ENCODE measurements around the gene SLC48A1. TPM values are rescaled to one million over a fixed set of nuclear protein-coding genes. Genes with fewer than 3 reads are reported as not detected.
A peak's percentile ranks its signal among the peaks of the same experiment; 100 is the strongest.

SLC48A1 gene
- total RNA-seq, 2 experiments from 2014 or later, result 4.5 to 5.8 TPM

DNA sequence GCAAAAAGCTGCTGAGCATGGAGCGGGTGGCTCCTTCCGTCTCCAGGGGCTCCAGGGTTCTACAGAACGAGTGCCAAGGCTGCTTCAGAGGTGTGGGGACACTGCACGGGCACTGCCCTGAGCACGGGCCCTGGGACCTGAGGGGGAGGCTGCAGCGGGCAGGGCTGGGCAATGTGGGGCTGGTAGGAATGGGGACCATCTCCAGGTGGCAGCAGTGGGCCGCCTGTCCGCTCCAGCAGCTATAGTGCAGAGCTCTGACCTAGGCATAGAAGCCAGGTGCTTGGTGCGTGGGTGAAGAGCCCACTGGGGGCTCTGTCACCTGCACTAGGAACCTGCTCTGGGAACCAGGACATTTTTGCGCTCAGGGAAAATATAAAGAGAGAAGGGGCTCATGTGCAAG lies 24.4 kb downstream of the SLC48A1 start:
- H3K27ac ChIP-seq (ENCODE audit: low read depth in 1 of 2, low read length in 2 of 2), result peak overlapping the region in 1 of 2 donors; percentile 11
- peaks cover 34% of the 10 kb centered on the region for H3K4me1 Mint-ChIP-seq (ENCODE audit: low read depth)
- peaks cover 87% of the 10 kb centered on the region for H3K36me3 ChIP-seq (ENCODE audit: insufficient read depth, low read length)
- H3K36me3 Mint-ChIP-seq (ENCODE audit: low read depth), result peaks cover 73% of the 10 kb centered on the region
- peaks cover 47% of the 10 kb centered on the region for H3K4me1 ChIP-seq (ENCODE audit: insufficient read depth, low read length)
- CTCF ChIA-PET, result interaction anchor here (0.6 to 7.3 kb wide), 6 partner anchors 11 to 41 kb away, joined by 3 to 65 read pairs (median 6); no protein-coding TSS in a partner anchor
- peak overlapping the region; percentile 83 for H3K27ac Mint-ChIP-seq
- H3K27me3 Mint-ChIP-seq, result no peaks in the 10 kb centered on the region
- H3K4me3 ChIP-seq (ENCODE audit: low read length), result no peak overlapping the region
- ATAC-seq (ENCODE audit: poor library complexity), result peak; percentile 80
- H3K9me3 ChIP-seq (ENCODE audit: control insufficient read depth in 1 of 2, insufficient read depth in 1 of 2, low read length in 2 of 2), result no peaks in the 10 kb centered on the region
- H3K4me3 Mint-ChIP-seq, result no peak overlapping the region
- peak in 9 of 14 experiments; percentile 17 to 69 (median 44) for DNase-seq
- no peaks in the 10 kb centered on the region for H3K9me3 Mint-ChIP-seq
- TF ChIP-seq, protein P1, sequence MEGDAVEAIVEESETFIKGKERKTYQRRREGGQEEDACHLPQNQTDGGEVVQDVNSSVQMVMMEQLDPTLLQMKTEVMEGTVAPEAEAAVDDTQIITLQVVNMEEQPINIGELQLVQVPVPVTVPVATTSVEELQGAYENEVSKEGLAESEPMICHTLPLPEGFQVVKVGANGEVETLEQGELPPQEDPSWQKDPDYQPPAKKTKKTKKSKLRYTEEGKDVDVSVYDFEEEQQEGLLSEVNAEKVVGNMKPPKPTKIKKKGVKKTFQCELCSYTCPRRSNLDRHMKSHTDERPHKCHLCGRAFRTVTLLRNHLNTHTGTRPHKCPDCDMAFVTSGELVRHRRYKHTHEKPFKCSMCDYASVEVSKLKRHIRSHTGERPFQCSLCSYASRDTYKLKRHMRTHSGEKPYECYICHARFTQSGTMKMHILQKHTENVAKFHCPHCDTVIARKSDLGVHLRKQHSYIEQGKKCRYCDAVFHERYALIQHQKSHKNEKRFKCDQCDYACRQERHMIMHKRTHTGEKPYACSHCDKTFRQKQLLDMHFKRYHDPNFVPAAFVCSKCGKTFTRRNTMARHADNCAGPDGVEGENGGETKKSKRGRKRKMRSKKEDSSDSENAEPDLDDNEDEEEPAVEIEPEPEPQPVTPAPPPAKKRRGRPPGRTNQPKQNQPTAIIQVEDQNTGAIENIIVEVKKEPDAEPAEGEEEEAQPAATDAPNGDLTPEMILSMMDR (IDR thresholded peaks at IDR 0.05), result peak; percentile 40
- intact Hi-C loops (cut with DNase I, micrococcal nuclease), result loop anchor here (1.0 kb wide), 2 partner anchors 40 to 41 kb away; no protein-coding TSS in a partner anchor
- POLR2A ChIA-PET, result interaction anchor here (0.7 to 2.4 kb wide), 6 partner anchors 15 to 42 kb away, joined by 3 to 6 read pairs (median 4); no protein-coding TSS in a partner anchor
- H3K27me3 ChIP-seq (ENCODE audit: control insufficient read depth in 1 of 2, insufficient read depth in 2 of 2, low read length in 2 of 2), result no peaks in the 10 kb centered on the region

DNA sequence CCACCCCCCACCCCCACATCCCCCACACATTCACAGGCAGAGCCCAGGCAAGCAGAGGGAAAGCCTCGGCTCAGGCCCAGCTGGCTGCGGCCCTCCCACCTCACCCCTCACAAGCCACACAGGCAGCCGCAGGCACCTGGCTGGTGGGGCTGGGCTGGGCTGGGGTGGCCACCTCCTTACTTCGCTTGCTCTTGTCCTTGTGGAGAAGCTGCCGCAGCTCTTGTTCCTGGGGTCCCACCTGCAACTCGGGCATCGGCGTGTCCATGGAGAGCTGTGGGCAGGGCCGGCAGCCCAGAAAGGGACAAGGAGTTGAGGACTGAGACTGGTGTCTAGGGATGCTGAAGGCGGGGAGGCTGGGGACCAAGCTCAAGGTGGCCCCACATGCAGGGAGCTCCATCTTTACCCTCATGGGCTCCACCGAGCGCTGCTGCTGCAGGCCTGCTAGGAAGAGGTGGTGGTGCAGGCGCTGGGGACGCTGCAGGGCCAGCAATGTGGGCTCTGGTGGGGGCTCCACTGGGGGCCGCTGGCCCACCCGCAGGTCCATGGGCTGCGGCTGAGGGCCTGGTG lies 25.4 kb downstream of the SLC48A1 start:
- TF ChIP-seq, protein P1 (IDR thresholded peaks at IDR 0.05), result no peak
- ChIA-PET POLR2A (interaction anchor here (1.5 to 2.4 kb wide), 2 partner anchors 12 to 39 kb away, joined by 3 to 6 read pairs; no protein-coding TSS in a partner anchor), CTCF (interaction anchor here (0.9 to 7.3 kb wide), 3 partner anchors 10 to 40 kb away, joined by 4 to 65 read pairs (median 12); no protein-coding TSS in a partner anchor)
- DNase-seq (no peak), ATAC-seq (ENCODE audit: poor library complexity) (no peak)
- H3K27ac ChIP-seq (ENCODE audit: low read depth in 1 of 2, low read length in 2 of 2), result no peak overlapping the region
- Mint-ChIP-seq H3K4me3 (no peak overlapping the region), H3K9me3 (no peaks in the 10 kb centered on the region), H3K27ac (peak overlapping the region; percentile 85), H3K36me3 (ENCODE audit: low read depth) (peaks cover 69% of the 10 kb centered on the region), H3K27me3 (no peaks in the 10 kb centered on the region), H3K4me1 (ENCODE audit: low read depth) (peaks cover 44% of the 10 kb centered on the region)
- intact Hi-C loops (cut with DNase I, micrococcal nuclease), result no loop called here
- H3K4me1 ChIP-seq (ENCODE audit: insufficient read depth, low read length), result peaks cover 58% of the 10 kb centered on the region
- H3K36me3 ChIP-seq (ENCODE audit: insufficient read depth, low read length), result peaks cover 81% of the 10 kb centered on the region
- no peaks in the 10 kb centered on the region for H3K9me3 ChIP-seq (ENCODE audit: control insufficient read depth in 1 of 2, insufficient read depth in 1 of 2, low read length in 2 of 2)
- no peak overlapping the region for H3K4me3 ChIP-seq (ENCODE audit: low read length)
- H3K27me3 ChIP-seq (ENCODE audit: control insufficient read depth in 1 of 2, insufficient read depth in 2 of 2, low read length in 2 of 2), result no peaks in the 10 kb centered on the region

DNA sequence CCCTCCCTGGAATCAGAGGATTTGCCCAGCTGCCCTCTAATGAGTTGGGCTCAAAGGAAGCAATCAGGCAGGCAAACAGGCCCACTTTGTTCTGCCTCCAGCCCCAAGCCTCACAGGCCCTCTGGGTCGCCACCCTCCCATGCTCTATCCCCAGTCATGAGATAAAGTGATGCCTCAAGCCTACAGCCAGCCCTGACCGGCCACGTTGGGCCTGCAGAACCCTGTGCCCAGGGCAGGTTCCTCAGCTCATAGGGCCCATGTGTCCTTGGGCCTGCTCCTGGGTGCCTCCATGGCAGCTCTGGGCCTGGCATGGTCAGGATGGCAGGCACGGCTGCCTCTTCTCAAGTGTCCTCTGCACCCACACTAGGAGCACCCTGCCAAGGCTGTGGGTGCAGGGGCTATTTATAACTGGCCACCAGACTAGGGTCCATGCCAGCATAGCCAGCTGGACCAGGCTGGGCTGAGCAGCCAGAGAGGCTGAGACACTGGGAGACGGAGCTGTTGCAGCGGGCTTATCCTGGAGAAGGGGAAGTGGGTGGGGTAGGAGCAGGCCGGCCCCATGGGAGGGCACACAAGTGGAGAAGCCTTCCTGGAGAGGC lies 26.4 kb downstream of the SLC48A1 start:
- ATAC-seq (ENCODE audit: poor library complexity) (no peak), DNase-seq (no peak)
- no peak overlapping the region for H3K4me3 Mint-ChIP-seq
- Histone ChIP-seq H3K9me3 (ENCODE audit: control insufficient read depth in 1 of 2, insufficient read depth in 1 of 2, low read length in 2 of 2) (no peaks in the 10 kb centered on the region), H3K4me3 (ENCODE audit: low read length) (no peak overlapping the region), H3K4me1 (ENCODE audit: insufficient read depth, low read length) (peaks cover 68% of the 10 kb centered on the region), H3K27ac (ENCODE audit: low read depth in 1 of 2, low read length in 2 of 2) (peak overlapping the region in 1 of 2 donors; percentile 24), H3K27me3 (ENCODE audit: control insufficient read depth in 1 of 2, insufficient read depth in 2 of 2, low read length in 2 of 2) (no peaks in the 10 kb centered on the region), H3K36me3 (ENCODE audit: insufficient read depth, low read length) (peaks cover 79% of the 10 kb centered on the region)
- TF ChIP-seq, protein P1 (IDR thresholded peaks at IDR 0.05), result no peak
- peaks cover 54% of the 10 kb centered on the region for H3K4me1 Mint-ChIP-seq (ENCODE audit: low read depth)
- H3K36me3 Mint-ChIP-seq (ENCODE audit: low read depth), result peaks cover 67% of the 10 kb centered on the region
- ChIA-PET POLR2A (interaction anchor here (1.5 kb wide), 1 partner anchor 11 kb away, joined by 3 read pairs; no protein-coding TSS in a partner anchor), CTCF (interaction anchor here (7.3 kb wide), 1 partner anchor 39 kb away, joined by 65 read pairs; no protein-coding TSS in a partner anchor)
- H3K27me3 Mint-ChIP-seq, result no peaks in the 10 kb centered on the region
- no peaks in the 10 kb centered on the region for H3K9me3 Mint-ChIP-seq
- H3K27ac Mint-ChIP-seq, result peak overlapping the region; percentile 85
- intact Hi-C loops (cut with DNase I, micrococcal nuclease), result no loop called here
